Caco-2 (cell line): Measurements from ENCODE around the gene MOB1A. TPM values are rescaled to one million over a fixed set of nuclear protein-coding genes. Genes with fewer than 3 reads are reported as not detected.

Source experiments
- BruUV-seq: library from RNA; stranded (reverse); fragments of 400-500 nt; replicated peaks from 2 replicates; lab custom pipeline; 2021; lab: Mats Ljungman, UMichigan
- CTCF ChIA-PET: fragments of 300-600 bp; sonication (Branson Sonifier 250); formaldehyde crosslinking; loops from one replicate; lab custom pipeline; 2022; ENCODE audit warnings: antibody characterized with exemption; lab: Charles Lee
- POLR2A ChIA-PET: fragments of 300-600 bp; sonication (Branson Sonifier 250); formaldehyde crosslinking; loops from one replicate; lab custom pipeline; 2022; ENCODE audit warnings: antibody characterized with exemption; lab: Charles Lee
- DNase-seq, 2 experiments: peaks; one replicate each; pipeline versions ENCODE4 v3.0.0 to v3.0.0-alpha.2; 2020 to 2022
- H3K27me3 ChIP-seq: replicated peaks from 2 replicates; pipeline ENCODE4 v1.6.0; 2011; ENCODE audit warnings: low read length; ENCODE audit not compliant: control insufficient read depth, insufficient read depth
- H3K36me3 ChIP-seq: 2 replicates; pipeline ENCODE4 v1.5.1; 2011; ENCODE audit warnings: low read length; ENCODE audit not compliant: control insufficient read depth, insufficient read depth
- H3K4me1 ChIP-seq: fragments of 250-450 bp; sonication (Bioruptor Pico); 2 replicates; pipeline ENCODE4 v1.5.1; 2020; ENCODE audit warnings: mild to moderate bottlenecking
- H3K4me3 ChIP-seq: 2 replicates; pipeline ENCODE4 v1.5.1; 2011; ENCODE audit warnings: low read depth, mild to moderate bottlenecking, control low read depth, low read length
- H3K9me3 ChIP-seq: fragments of 250-450 bp; sonication (Bioruptor Pico); 2 replicates; pipeline ENCODE4 v1.5.1; 2020; ENCODE audit warnings: mild to moderate bottlenecking, moderate library complexity
- H3K27ac Mint-ChIP-seq: one replicate; pipeline ENCODE4 v1.8.0; 2022; ENCODE audit warnings: mixed read lengths; ENCODE audit not compliant: unreplicated experiment
- H3K27me3 Mint-ChIP-seq: one replicate; pipeline ENCODE4 v1.8.0; 2022; ENCODE audit warnings: mixed read lengths; ENCODE audit not compliant: insufficient read depth, unreplicated experiment
- H3K36me3 Mint-ChIP-seq: one replicate; pipeline ENCODE4 v1.8.0; 2022; ENCODE audit warnings: mild to moderate bottlenecking, mixed read lengths; ENCODE audit not compliant: insufficient read depth, unreplicated experiment
- H3K4me1 Mint-ChIP-seq: one replicate; pipeline ENCODE4 v1.8.0; 2022; ENCODE audit warnings: low read depth, mixed read lengths; ENCODE audit not compliant: unreplicated experiment
- H3K4me3 Mint-ChIP-seq: one replicate; pipeline ENCODE4 v1.8.0; 2022; ENCODE audit warnings: mild to moderate bottlenecking, moderate library complexity, mixed read lengths; ENCODE audit not compliant: unreplicated experiment
- H3K9me3 Mint-ChIP-seq: one replicate; pipeline ENCODE4 v1.8.0; 2022; ENCODE audit warnings: mixed read lengths; ENCODE audit not compliant: unreplicated experiment
- intact Hi-C: fragments of 100-400 bp; cut with micrococcal nuclease; formaldehyde crosslinking; loops from one replicate; pipeline ENCODE4 v1.10.0; 2022; ENCODE audit not compliant: unreplicated experiment
- total RNA-seq: library from RNA; stranded (reverse); gene quantifications from 2 replicates; pipeline ENCODE4 v1.2.3, GENCODE V29; 2022
- TF ChIP-seq, protein P1 (sequence below), 2 experiments: fragments of 200-600 bp in 1 of 2; IDR thresholded peaks; 1 replicate in 1 of 2; 2 replicates in 1 of 2; pipeline versions ENCODE4 v1.5.1 to v1.8.0; 2011 to 2022; ENCODE audit warnings: antibody characterized with exemption in 1 of 2, control low read depth in 1 of 2, inconsistent platforms in 1 of 2, low read depth in 1 of 2, low read length in 1 of 2, mild to moderate bottlenecking in 1 of 2, moderate library complexity in 1 of 2; ENCODE audit not compliant: insufficient read depth in 1 of 2, severe bottlenecking in 1 of 2, unreplicated experiment in 1 of 2

MOB1A gene
- total RNA-seq, 1 experiment from 2014 or later, result 125 TPM

DNA sequence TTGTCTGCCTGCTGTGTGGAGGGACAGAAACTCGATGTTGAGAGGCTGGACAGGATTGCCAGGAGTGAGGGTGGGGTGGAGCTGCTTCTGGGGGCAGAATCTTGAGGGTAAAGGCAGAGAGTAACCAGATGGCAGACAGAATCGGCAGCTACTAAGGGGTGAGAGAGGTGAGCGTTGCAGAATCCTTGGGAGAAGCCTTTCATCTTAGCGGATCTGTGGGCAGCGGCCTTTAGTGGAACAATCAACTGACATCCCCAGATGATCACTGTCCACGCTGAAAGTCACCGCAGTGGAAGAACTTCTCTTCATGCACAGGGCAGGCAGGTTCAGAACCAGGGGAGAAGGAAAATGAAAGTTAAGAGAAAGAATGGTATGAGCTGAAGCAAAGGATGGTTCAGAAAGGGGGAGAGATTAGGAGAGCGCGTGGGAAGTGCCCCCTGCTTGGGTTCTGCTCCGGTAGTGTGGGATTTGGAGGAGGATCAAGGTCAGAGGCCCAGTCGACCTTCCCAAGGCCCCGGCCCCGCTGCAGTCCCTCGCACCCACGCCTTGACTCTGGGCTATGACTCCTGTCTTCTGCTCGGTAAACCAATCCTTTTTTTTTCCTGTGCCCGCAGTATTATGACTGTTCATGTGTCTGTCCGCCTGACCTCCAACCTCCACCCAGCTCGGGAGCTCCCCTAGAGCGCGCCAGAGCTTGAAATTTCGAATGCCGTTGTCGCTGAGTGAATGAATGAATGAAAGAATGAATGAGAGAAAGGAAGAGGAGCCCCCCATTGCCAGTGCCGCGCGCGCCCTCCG is 31.6 kb downstream of the MOB1A start:
- H3K9me3 Mint-ChIP-seq, result no peaks in the 10 kb centered on the region

GRCh38 chr2:74142340-74142739 is 36.3 kb downstream of the MOB1A start:
- no peaks in the 10 kb centered on the region for H3K9me3 ChIP-seq
- CTCF ChIA-PET, result interaction anchor here (1.3 kb wide), 1 partner anchor 9 kb away, joined by 7 read pairs; no protein-coding TSS in a partner anchor
- Mint-ChIP-seq H3K27me3 (no peaks in the 10 kb centered on the region), H3K36me3 (peaks cover 5% of the 10 kb centered on the region), H3K9me3 (no peaks in the 10 kb centered on the region), H3K4me1 (no peaks in the 10 kb centered on the region), H3K27ac (no peak overlapping the region), H3K4me3 (no peak overlapping the region)
- H3K4me1 ChIP-seq, result no peaks in the 10 kb centered on the region
- intact Hi-C loops, result loop anchor here (10.0 kb wide), 1 partner anchor 208 kb away; no protein-coding TSS in a partner anchor
- POLR2A ChIA-PET, result no interaction called here
- BruUV-seq, result no TSS peak
- TF ChIP-seq, protein P1, sequence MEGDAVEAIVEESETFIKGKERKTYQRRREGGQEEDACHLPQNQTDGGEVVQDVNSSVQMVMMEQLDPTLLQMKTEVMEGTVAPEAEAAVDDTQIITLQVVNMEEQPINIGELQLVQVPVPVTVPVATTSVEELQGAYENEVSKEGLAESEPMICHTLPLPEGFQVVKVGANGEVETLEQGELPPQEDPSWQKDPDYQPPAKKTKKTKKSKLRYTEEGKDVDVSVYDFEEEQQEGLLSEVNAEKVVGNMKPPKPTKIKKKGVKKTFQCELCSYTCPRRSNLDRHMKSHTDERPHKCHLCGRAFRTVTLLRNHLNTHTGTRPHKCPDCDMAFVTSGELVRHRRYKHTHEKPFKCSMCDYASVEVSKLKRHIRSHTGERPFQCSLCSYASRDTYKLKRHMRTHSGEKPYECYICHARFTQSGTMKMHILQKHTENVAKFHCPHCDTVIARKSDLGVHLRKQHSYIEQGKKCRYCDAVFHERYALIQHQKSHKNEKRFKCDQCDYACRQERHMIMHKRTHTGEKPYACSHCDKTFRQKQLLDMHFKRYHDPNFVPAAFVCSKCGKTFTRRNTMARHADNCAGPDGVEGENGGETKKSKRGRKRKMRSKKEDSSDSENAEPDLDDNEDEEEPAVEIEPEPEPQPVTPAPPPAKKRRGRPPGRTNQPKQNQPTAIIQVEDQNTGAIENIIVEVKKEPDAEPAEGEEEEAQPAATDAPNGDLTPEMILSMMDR (IDR thresholded peaks at IDR 0.05; ENCODE audit: insufficient read depth in 1 of 2, low read depth in 1 of 2, low read length in 1 of 2, severe bottlenecking in 1 of 2, unreplicated experiment in 1 of 2), result peak in 1 of 2 experiments; percentile 18
- peak in 1 of 2 experiments; percentile 29 for DNase-seq
- H3K27me3 ChIP-seq, result no peaks in the 10 kb centered on the region
- no peak overlapping the region for H3K4me3 ChIP-seq
- no peaks in the 10 kb centered on the region; the same call in 1 of the 2 replicates for H3K36me3 ChIP-seq

More for the DNA sequence above, 31.6 kb downstream of the MOB1A start:
- H3K27me3 ChIP-seq, result no peaks in the 10 kb centered on the region
- BruUV-seq, result TSS peak; percentile 40
- Mint-ChIP-seq H3K27ac (no peak overlapping the region), H3K27me3 (no peaks in the 10 kb centered on the region), H3K4me1 (peaks cover 6% of the 10 kb centered on the region), H3K36me3 (peaks cover 30% of the 10 kb centered on the region), H3K4me3 (no peak overlapping the region)
- H3K36me3 ChIP-seq, result no peaks in the 10 kb centered on the region; the same call in 1 of the 2 replicates
- DNase-seq, result no peak
- peaks cover 7% of the 10 kb centered on the region; the same call in 1 of the 2 replicates for H3K4me1 ChIP-seq
- POLR2A ChIA-PET, result interaction anchor here (0.6 to 1.2 kb wide), 4 partner anchors 31 to 319 kb away, joined by 3 to 9 read pairs (median 6); partner anchors contain the start of genes MOB1A and STAMBP
- H3K9me3 ChIP-seq, result no peaks in the 10 kb centered on the region
- TF ChIP-seq, protein P1 (IDR thresholded peaks at IDR 0.05; ENCODE audit: insufficient read depth in 1 of 2, low read depth in 1 of 2, low read length in 1 of 2, severe bottlenecking in 1 of 2, unreplicated experiment in 1 of 2), result no peak
- intact Hi-C loops, result loop anchor here (10.0 kb wide), 1 partner anchor 212 kb away; no protein-coding TSS in a partner anchor
- peak overlapping the region; percentile 68 for H3K4me3 ChIP-seq
- CTCF ChIA-PET, result interaction anchor here (1.0 to 2.0 kb wide), 4 partner anchors 27 to 325 kb away, joined by 4 to 8 read pairs (median 4); partner anchors contain the start of genes MOB1A and STAMBP

- CTCF ChIA-PET, result no interaction called here
- Mint-ChIP-seq H3K27me3 (no peaks in the 10 kb centered on the region), H3K36me3 (peaks cover 13% of the 10 kb centered on the region), H3K9me3 (no peaks in the 10 kb centered on the region), H3K27ac (no peak overlapping the region), H3K4me1 (no peaks in the 10 kb centered on the region), H3K4me3 (no peak overlapping the region)
- Histone ChIP-seq H3K9me3 (no peaks in the 10 kb centered on the region), H3K27me3 (no peaks in the 10 kb centered on the region), H3K4me3 (no peak overlapping the region), H3K36me3 (no peaks in the 10 kb centered on the region), H3K4me1 (no peaks in the 10 kb centered on the region)
- DNase-seq, result no peak
- TF ChIP-seq, protein P1 (IDR thresholded peaks at IDR 0.05; ENCODE audit: insufficient read depth in 1 of 2, low read depth in 1 of 2, low read length in 1 of 2, severe bottlenecking in 1 of 2, unreplicated experiment in 1 of 2), result peak in 1 of 2 experiments; percentile 8
- POLR2A ChIA-PET, result no interaction called here
- intact Hi-C loops, result no loop called here
- BruUV-seq, result no TSS peak
Measured at GRCh38 chr2:74138600-74139323, 39.9 kb downstream of the MOB1A start.
